SH-SY5Y (cell line): ENCODE measurements around the gene LAMP2.

ENCODE experiments used
- GATA2 ChIP-seq: IDR thresholded peaks from 2 replicates; pipeline ENCODE4 v1.6.1; 2011; ENCODE audit warnings: mild to moderate bottlenecking, low read depth, low read length
- GATA3 ChIP-seq: IDR thresholded peaks from 2 replicates; pipeline ENCODE4 v1.6.1; 2011; ENCODE audit warnings: low read depth, mild to moderate bottlenecking, low read length, moderate library complexity

- TF ChIP-seq GATA2 = no peak
- TF ChIP-seq GATA3 = no peak
Observed at GRCh38 chrX:120380699-120381098, 88.4 kb downstream of the LAMP2 start.
